ENCODE data around the gene TSPAN18.
"Not testable (repeated sequence)": the region's sequence is repeated elsewhere in the genome, so short reads cannot be mapped to it uniquely, and the experiment has no call there.

TSPAN18 gene

GRCh38 chr11:44868455-44869421 lies 142.0 kb downstream of the TSPAN18 start:
- no peak for DNase-seq (ENCODE audit: low spot score)

GRCh38 chr11:44870181-44870580 lies 143.4 kb downstream of the TSPAN18 start:
- DNase-seq (ENCODE audit: low spot score): no peak

DNA sequence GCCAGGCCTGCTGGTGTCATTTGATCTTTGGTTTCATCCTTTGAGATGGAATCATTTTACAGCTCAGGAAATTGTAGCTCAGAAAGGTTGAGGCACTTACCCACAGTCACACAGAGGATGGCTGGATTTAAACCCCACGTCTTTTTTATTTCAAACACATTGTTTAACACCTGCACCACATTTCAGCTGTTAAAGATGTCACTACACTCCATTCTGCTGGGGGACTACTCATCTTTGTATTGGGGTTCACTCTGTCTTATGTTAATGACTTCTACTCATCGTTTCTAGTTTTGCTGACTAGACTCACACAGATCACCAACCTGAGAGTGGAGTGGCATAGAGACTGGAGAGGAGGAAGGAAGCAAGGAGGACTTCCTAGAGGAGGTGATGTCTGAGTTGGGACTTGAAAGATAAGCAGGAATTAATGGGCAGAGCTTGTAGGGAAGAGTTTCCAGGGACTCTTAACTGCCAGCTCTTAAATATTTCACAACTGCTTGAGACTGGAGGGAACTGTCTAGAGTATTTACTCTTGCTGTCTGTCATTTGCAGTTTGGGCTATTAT lies 143.9 kb downstream of the TSPAN18 start:
- DNase-seq (ENCODE audit: low spot score): no peak

- not testable (repeated sequence) for DNase-seq (ENCODE audit: low spot score)
Observed at GRCh38 chr11:44871682-44872081, 144.9 kb downstream of the TSPAN18 start.

DNA sequence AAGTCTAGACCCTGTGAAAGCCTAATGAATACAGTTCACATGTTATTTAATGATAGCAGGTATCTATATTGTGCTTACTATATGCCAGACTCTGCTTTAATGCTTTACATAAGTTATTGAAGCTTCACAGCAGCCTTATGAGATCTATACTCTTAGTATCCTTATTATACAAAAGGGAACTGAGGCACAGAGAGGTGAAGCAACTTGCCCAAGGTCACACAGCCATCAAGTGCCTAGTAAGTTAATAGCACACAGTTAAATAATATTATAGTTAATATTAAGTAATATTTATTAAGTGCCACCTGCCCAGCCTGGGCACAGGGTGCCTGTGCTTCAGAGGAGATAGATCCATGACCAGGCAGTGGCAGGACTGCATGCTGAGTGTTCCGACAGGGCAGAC lies 145.8 kb downstream of the TSPAN18 start:
- DNase-seq (ENCODE audit: low spot score): no peak

GRCh38 chr11:44873537-44873936 lies 146.8 kb downstream of the TSPAN18 start:
- DNase-seq (ENCODE audit: low spot score): no peak

DNA sequence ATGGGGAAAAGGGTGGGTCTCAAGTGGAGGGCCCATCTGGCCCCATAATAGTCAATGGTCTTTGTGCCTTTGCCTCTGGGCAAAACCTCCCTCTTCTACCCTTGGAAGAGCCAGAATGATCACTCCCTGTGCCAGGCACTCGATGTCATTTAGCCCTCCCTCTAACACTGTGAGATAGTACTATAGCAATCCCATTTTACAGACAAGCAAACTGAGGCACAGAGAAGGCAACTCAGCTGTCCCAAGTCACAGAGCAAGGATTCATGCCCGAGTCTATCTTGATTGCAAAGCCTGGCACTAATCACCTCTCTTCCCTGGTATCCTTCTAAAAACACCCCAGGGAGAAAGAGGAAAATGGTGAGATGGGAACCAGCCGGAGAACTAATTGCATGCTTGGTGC lies 147.5 kb downstream of the TSPAN18 start:
- DNase-seq (ENCODE audit: low spot score): no peak

DNA sequence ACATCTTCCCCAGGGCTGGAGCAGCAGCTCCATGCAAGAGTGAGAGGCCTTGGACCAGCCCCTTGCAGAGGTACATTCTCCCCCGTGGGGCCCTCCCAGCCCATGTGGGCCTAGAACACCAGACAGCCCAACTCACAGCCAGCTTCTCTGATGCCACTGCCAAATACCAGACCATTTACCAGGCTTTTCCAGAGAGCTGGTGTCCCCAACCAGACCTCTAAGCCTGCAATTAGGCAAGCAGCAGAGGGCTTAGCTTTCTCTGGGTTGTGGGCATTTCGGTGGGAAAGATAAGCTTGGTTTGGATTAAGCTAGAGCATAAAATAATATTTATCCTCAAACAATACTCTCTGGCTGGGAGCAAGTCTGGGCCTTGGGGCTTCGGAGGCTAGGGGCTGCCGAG lies 148.3 kb downstream of the TSPAN18 start:
- no peak for DNase-seq (ENCODE audit: low spot score)

GRCh38 chr11:44876194-44876723 lies 149.5 kb downstream of the TSPAN18 start:
- no peak for DNase-seq (ENCODE audit: low spot score)

GRCh38 chr11:44876906-44877305 lies 150.1 kb downstream of the TSPAN18 start:
- DNase-seq (ENCODE audit: low spot score): no peak

GRCh38 chr11:44877571-44878497 lies 151.1 kb downstream of the TSPAN18 start:
- no peak for DNase-seq (ENCODE audit: low spot score)

DNA sequence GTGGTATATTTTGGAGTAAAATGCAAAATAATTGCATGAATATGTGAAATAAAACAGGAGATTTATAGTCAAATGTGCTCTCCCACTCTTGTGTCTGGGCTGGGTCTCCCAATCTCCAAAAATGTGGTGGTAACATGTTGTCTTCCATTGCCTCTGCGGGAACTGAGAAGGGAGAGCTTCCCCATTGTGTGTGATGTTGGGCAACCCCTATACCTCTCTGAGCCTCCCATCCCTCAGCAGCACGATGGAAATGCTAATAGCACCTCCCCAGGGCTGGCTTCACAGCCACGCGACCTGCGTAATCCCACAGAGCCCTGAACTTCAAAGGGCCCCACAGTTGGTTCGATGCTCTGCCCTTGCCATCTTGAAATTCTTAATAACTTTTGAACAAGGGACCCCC lies 151.9 kb downstream of the TSPAN18 start:
- DNase-seq (ENCODE audit: low spot score): no peak

- DNase-seq (ENCODE audit: low spot score): no peak
Observed at GRCh38 chr11:44879432-44879831, 152.7 kb downstream of the TSPAN18 start.

GRCh38 chr11:44880511-44880910 lies 153.7 kb downstream of the TSPAN18 start:
- DNase-seq (ENCODE audit: low spot score): no peak

GRCh38 chr11:44880953-44881352 lies 154.2 kb downstream of the TSPAN18 start:
- no peak for DNase-seq (ENCODE audit: low spot score)

DNA sequence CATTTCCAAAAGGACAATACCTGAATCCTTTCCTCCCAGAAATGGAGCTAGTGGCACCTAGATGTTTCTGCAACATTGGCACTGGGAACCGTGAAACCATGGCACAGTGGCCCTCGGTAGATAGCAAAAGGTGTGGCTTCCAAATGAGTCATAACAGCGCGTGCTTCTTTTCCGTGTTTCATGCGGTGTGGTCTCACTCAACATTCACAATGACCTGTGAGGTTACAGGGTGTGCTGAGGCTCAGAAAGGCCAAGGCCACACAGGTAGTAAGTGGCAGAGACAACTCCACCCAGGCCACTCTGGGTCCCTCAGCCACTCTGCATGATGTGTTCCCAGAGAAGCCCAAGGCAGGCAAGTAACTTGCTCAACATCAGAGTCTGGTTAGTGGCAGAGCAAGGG lies 156.5 kb downstream of the TSPAN18 start:
- no peak for DNase-seq (ENCODE audit: low spot score)

DNA sequence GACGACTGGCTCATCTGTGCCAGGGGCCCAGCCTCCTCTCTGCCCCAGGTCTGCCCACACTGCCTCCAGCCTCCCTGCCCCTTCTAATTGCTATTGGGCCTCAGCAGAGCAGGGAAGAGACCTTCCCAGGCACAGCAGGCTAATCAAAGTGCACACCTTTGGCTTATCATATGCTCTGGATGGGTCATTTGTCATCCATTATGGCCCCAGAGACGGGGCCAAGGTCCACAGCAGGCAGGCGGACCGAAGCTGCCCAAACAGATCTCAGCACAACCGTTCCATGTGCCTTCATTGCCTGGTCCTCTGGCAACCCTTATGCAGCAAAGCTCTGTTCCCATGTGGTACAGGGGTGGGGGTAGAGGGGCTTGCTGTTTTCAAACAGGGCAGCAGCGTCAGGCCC lies 157.3 kb downstream of the TSPAN18 start:
- no peak for DNase-seq (ENCODE audit: low spot score)

DNA sequence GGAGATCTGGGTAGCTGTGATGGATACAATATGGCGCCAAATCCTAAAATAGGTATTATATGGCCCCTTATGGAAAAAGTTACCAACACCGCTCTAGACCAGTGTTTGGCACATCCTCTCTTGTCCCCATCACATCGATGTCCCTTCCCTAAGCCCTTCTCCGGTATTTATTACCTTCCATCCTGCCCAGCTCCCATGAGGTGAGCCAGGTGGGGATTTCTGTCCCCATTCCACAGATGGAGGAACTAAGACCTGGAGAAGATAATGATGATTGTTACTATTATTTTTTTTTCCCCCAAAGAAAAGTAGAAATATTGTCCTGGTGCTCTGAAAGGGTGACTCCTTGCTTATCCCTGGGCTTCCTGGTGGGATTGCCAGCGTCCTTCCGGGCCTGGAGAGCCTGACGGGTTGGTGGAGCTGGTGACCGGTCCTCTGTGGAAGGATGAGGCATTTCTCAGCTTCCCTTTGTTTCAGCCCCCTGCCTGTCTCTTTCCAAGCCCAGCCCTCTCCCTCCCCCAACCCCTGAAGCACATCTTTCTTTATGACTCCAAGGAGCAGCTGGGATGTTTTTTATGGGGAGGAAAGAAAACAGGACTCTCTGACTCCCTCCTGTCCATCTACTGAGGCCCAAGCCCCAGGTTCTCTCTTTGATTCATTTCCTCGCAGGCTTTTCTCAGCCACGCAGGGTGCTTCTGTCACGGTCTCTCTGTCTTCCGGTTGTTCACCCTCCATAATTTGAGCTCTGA lies 158.5 kb downstream of the TSPAN18 start:
- DNase-seq (ENCODE audit: low spot score): no peak

DNA sequence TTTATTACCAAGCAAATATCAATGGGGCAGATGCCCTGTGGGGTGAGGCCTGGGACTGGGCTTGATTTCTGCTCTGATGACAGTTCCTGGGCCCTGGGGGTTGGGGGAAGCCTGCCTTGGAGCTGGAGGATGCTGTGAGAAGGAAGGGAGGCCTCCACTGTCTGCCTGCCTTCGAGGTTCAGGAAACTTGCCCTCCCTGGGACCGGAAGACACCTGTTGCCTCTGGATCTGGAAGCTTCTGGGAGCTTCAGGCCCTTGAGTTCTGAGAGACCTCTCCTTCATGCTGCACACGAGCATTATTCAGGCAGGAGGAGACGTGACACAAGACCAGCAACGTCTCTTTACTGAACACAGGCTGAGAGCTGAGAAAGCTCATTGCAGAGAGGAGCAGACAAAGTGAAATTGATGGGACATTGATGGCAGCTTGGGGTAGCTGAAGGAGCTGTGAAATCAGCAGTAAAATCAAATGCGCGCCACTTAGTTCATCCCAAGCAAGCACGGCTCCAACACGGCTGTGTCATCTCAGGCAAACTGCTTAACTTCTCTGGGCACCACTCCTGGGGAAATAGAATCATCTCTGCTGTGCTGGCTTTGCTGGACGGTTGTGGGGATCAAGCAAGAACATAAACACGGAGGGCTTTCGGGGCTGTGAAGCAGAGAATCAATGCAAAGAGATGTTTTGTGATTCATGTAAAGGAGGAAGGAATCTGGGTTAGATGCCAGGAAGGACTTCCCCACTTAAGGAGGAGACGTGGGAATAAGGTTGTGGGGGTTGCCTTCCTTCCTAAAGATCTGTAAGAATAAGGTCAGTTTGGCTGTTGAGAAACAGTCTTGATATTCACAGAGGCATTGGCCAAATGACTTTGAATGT lies 159.4 kb downstream of the TSPAN18 start:
- no peak for DNase-seq (ENCODE audit: low spot score)

DNA sequence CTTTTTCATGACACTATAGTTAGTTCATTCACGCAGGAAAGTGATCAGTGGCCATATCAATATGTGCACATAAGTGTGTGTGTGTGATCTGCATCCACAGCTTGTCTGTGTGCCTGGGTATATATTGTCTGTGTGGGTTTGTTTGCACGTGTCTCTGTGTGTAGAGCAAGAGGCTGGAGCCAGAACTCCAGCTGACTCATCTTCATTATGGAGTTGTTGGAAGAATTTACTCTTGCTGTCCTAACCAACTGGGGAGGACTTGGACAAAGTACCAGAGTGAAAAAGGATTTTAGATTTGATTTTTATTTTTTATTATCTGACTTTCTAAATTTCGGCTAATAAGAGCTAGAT lies 160.0 kb downstream of the TSPAN18 start:
- DNase-seq (ENCODE audit: low spot score): peak; percentile 30

DNA sequence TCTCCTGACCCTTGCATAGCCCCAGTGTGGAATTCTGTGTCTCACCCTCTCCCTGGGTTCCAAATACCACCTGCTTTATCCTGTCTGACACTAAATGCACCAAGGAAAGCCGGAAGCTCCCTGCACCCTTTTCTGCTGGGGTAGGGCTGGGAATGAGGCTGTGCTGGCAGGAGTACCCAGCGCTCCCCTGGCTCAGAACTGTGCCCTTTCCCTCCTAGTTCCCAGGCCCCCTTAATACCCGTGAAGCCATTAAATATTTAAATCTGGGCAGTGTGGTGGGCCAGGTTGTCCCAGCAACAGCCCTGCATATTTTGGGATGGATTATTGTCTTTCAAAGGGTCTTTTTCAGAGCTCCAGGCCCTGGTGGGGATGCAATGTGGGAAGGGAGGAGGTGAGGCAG lies 160.9 kb downstream of the TSPAN18 start:
- DNase-seq (ENCODE audit: low spot score): no peak
